NK-92 treated with Interleukin-12 subunit alpha and Interleukin-12 subunit beta, amount 100 ng/mL, for 24 hours (cell line): ENCODE results near the gene UVSSA.

Experiments
- DNase-seq: peaks from one replicate; lab custom pipeline; 2025; lab: John Stamatoyannopoulos, UW

The UVSSA gene

GRCh38 chr4:1395941-1396805 is 49.2 kb downstream of the UVSSA start:
- no peak for DNase-seq

GRCh38 chr4:1396806-1397455 is 49.9 kb downstream of the UVSSA start:
- DNase-seq, result no peak

- DNase-seq, result no peak
Measured at GRCh38 chr4:1398681-1399507, 51.9 kb downstream of the UVSSA start.

GRCh38 chr4:1399508-1400190 is 52.6 kb downstream of the UVSSA start:
- DNase-seq, result no peak

GRCh38 chr4:1400191-1400805 is 53.3 kb downstream of the UVSSA start:
- no peak for DNase-seq

GRCh38 chr4:1400831-1401408 is 53.9 kb downstream of the UVSSA start:
- DNase-seq, result no peak

- DNase-seq, result no peak
Measured at GRCh38 chr4:1401409-1402020, 54.5 kb downstream of the UVSSA start.

GRCh38 chr4:1402021-1402515 is 55.1 kb downstream of the UVSSA start:
- no peak for DNase-seq

GRCh38 chr4:1402516-1403091 is 55.6 kb downstream of the UVSSA start:
- no peak for DNase-seq

- no peak for DNase-seq
Measured at GRCh38 chr4:1403177-1403583, 56.2 kb downstream of the UVSSA start.

- no peak for DNase-seq
Measured at GRCh38 chr4:1403591-1404572, 56.9 kb downstream of the UVSSA start.

- no peak for DNase-seq
Measured at GRCh38 chr4:1404573-1405253, 57.7 kb downstream of the UVSSA start.

- DNase-seq, result no peak
Measured at GRCh38 chr4:1405254-1405635, 58.2 kb downstream of the UVSSA start.

GRCh38 chr4:1405636-1406393 is 58.8 kb downstream of the UVSSA start:
- no peak for DNase-seq

GRCh38 chr4:1406394-1406980 is 59.5 kb downstream of the UVSSA start, which contains the start of gene NKX1-1:
NKX1-1 (minus strand) TSS chr4:1406442; CDS start chr4:1406442, 0 bp downstream.
- DNase-seq, result no peak

GRCh38 chr4:1406981-1407656 is 60.1 kb downstream of the UVSSA start:
- DNase-seq, result no peak
